Keratinocyte (primary cell): Measurements from ENCODE around the gene PDILT. TPM values are rescaled to one million over a fixed set of nuclear protein-coding genes. Genes with fewer than 3 reads are reported as not detected.

ENCODE experiments used
- DNase-seq: peaks from one replicate; pipeline ENCODE4 v3.0.0-alpha.2; 2011; ENCODE audit warnings: low read depth, missing footprints, low spot score
- FAIRE-seq: peaks from 2 replicates; lab custom pipeline; 2011; peaks lifted over from hg19 to GRCh38; lab: Jason Lieb, UNC
- H2AFZ ChIP-seq: 2 replicates; pipeline ENCODE4 v1.6.0; 2012; ENCODE audit warnings: low read length, control low read depth, inconsistent platforms; ENCODE audit not compliant: control insufficient read depth
- H3K27ac ChIP-seq: 2 replicates; pipeline ENCODE4 v1.5.1; 2011; ENCODE audit warnings: low read length; ENCODE audit not compliant: control insufficient read depth, insufficient read depth
- H3K27me3 ChIP-seq: 3 replicates; pipeline ENCODE4 v1.6.0; 2011; ENCODE audit warnings: low read length; ENCODE audit not compliant: control insufficient read depth, insufficient read depth; ENCODE audit errors: extremely low read depth
- H3K36me3 ChIP-seq, 2 experiments: 2 replicates in 1 of 2; 3 replicates in 1 of 2; pipeline ENCODE4 v1.5.1; 2011; ENCODE audit warnings: low read length in 2 of 2, mild to moderate bottlenecking in 1 of 2; ENCODE audit not compliant: control insufficient read depth in 2 of 2, insufficient read depth in 2 of 2; ENCODE audit errors: extremely low read depth in 1 of 2
- H3K4me1 ChIP-seq: 3 replicates; pipeline ENCODE4 v1.5.1; 2011; ENCODE audit warnings: low read length; ENCODE audit not compliant: control insufficient read depth, insufficient read depth; ENCODE audit errors: extremely low read depth
- H3K4me2 ChIP-seq: 3 replicates; pipeline ENCODE4 v1.6.0; 2011; ENCODE audit warnings: low read depth, low read length; ENCODE audit not compliant: control insufficient read depth, insufficient read depth; ENCODE audit errors: extremely low read depth
- H3K4me3 ChIP-seq, 3 experiments: fragments of 200-600 bp in 1 of 3; sonication (generic) in 1 of 3; 2 replicates in 2 of 3; 3 replicates in 1 of 3; pipeline ENCODE4 v1.5.1; 2011 to 2016; ENCODE audit warnings: low read length in 3 of 3, mild to moderate bottlenecking in 3 of 3, control low read depth in 2 of 3, inconsistent platforms in 1 of 3, low read depth in 1 of 3, mixed read lengths in 1 of 3, mixed run types in 1 of 3, moderate library complexity in 1 of 3; ENCODE audit not compliant: control insufficient read depth in 2 of 3, insufficient read depth in 2 of 3; ENCODE audit errors: extremely low read depth in 1 of 3
- H3K79me2 ChIP-seq: 2 replicates; pipeline ENCODE4 v1.6.0; 2012; ENCODE audit warnings: low read length; ENCODE audit not compliant: control insufficient read depth, insufficient read depth
- H3K9ac ChIP-seq: 3 replicates; pipeline ENCODE4 v1.6.0; 2011; ENCODE audit warnings: low read length; ENCODE audit not compliant: control insufficient read depth, insufficient read depth; ENCODE audit errors: extremely low read depth
- H3K9me1 ChIP-seq: 3 replicates; pipeline ENCODE4 v1.6.0; 2011; ENCODE audit warnings: low read length; ENCODE audit not compliant: control insufficient read depth, insufficient read depth; ENCODE audit errors: extremely low read depth
- H3K9me3 ChIP-seq: 2 replicates; pipeline ENCODE4 v1.5.1; 2012; ENCODE audit warnings: low read depth, low read length; ENCODE audit not compliant: control insufficient read depth
- H4K20me1 ChIP-seq: 3 replicates; pipeline ENCODE4 v1.6.0; 2011; ENCODE audit warnings: low read length; ENCODE audit not compliant: control insufficient read depth, insufficient read depth; ENCODE audit errors: extremely low read depth
- CTCF ChIP-seq, 3 experiments: IDR thresholded peaks in 1 of 3; conservative IDR thresholded peaks in 1 of 3; optimal IDR thresholded peaks in 1 of 3; 2 replicates in 2 of 3; 3 replicates in 1 of 3; pipeline versions ENCODE3 to v1.5.1; 2011; ENCODE audit warnings: low read length in 3 of 3, mild to moderate bottlenecking in 3 of 3, moderate library complexity in 2 of 3, control low read depth in 1 of 3, inconsistent platforms in 1 of 3; ENCODE audit not compliant: insufficient read depth in 2 of 3; ENCODE audit errors: extremely low read depth in 1 of 3
- EZH2 ChIP-seq: IDR thresholded peaks from one replicate; pipeline ENCODE4 v1.6.1; 2012; ENCODE audit warnings: inconsistent platforms, mild to moderate bottlenecking, low read length, moderate library complexity
- dilution Hi-C: fragments of 300-500 bp; cut with MboI; formaldehyde crosslinking; loops from one replicate; pipeline ENCODE4 v1.7.0; 2020; ENCODE audit warnings: low sequenced_read_pairs; ENCODE audit not compliant: extremely low pct_ligation_motif_present
- polyA plus RNA-seq, 5 experiments: library from polyadenylated mRNA; depleted of rRNA in 3 of 5; stranded (reverse) in 3 of 5; stranded (forward) in 1 of 5; unstranded in 1 of 5; fragments of >200 nt; gene quantifications; 1 replicate in 1 of 5; 2 replicates in 3 of 5; 3 replicates in 1 of 5; pipeline versions ENCODE4 v1.2.1 to v1.2.3, GENCODE V29; 2011 to 2012; ENCODE audit warnings: missing spikeins in 2 of 5, low read depth in 1 of 5, low replicate concordance in 1 of 5

Gene PDILT
- polyA plus RNA-seq, 1 donor (not counting 4 experiments of a cell fraction or from before 2014, with no cell fraction given): not detected

DNA sequence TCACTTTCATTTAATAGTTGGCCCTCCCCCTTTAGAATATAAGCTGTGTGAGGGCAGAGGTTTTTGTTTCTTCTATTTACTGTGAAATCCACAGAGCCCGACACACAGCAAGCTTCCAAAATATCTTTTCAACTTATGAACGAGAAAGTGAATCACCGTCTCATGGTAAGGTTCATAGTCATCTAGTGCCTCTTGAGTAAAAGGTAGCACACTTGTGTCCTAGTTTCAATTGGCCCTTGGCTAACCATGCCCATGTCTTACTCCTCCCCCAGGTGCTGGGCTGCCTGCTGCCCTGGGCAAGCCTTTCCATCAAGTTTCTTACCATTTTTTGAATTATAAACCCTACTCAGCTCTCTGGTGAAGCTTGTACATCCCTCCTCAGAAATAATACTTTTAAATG lies 64.8 kb downstream of the PDILT start:
- Histone ChIP-seq H3K27ac (no peak overlapping the region), H2AFZ (no peak overlapping the region), H3K9ac (no peak overlapping the region), H3K4me2 (no peak overlapping the region), H3K4me3 (no peak overlapping the region), H4K20me1 (no peaks in the 10 kb centered on the region), H3K36me3 (no peaks in the 10 kb centered on the region), H3K79me2 (no peaks in the 10 kb centered on the region), H3K9me3 (no peaks in the 10 kb centered on the region), H3K4me1 (no peaks in the 10 kb centered on the region), H3K27me3 (no peaks in the 10 kb centered on the region), H3K9me1 (no peaks in the 10 kb centered on the region)
- FAIRE-seq (no peak), DNase-seq (no peak)
- dilution Hi-C loops: no loop called here
- no peak for TF ChIP-seq CTCF (optimal IDR thresholded peaks at IDR 0.05 in 1 of 3, IDR thresholded peaks at IDR 0.05 in 1 of 3, conservative IDR thresholded peaks at IDR 0.05 in 1 of 3; ENCODE audit: extremely low read depth in 1 of 3, insufficient read depth in 2 of 3, low read length in 3 of 3)

DNA sequence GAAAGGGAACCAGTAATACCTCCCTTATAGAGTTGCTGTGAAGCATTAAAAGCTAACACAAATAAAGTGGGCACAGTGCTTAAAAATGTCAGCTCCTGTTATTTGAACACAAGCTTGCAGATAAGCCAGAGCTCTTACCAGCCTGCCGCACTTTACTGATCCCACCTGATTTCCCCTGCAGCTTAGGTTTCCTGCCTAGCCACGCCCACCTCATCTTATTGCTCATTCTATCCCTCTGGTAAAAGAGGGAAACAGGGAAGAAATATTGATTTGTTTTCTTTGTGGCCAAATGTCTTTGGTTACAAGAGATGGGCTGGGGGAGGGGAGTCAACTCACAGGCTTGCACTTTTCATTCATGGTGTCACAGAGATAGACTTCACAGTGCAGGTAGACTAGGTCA lies 67.6 kb downstream of the PDILT start:
- DNase-seq (no peak), FAIRE-seq (no peak)
- Histone ChIP-seq H3K79me2 (no peaks in the 10 kb centered on the region), H3K9ac (no peak overlapping the region), H3K4me2 (no peak overlapping the region), H3K9me1 (no peaks in the 10 kb centered on the region), H3K27ac (no peak overlapping the region), H3K4me3 (no peak overlapping the region), H3K9me3 (no peaks in the 10 kb centered on the region), H3K4me1 (no peaks in the 10 kb centered on the region), H2AFZ (no peak overlapping the region), H4K20me1 (no peaks in the 10 kb centered on the region), H3K27me3 (no peaks in the 10 kb centered on the region), H3K36me3 (no peaks in the 10 kb centered on the region)
- dilution Hi-C loops: no loop called here
- no peak for TF ChIP-seq CTCF (optimal IDR thresholded peaks at IDR 0.05 in 1 of 3, IDR thresholded peaks at IDR 0.05 in 1 of 3, conservative IDR thresholded peaks at IDR 0.05 in 1 of 3; ENCODE audit: extremely low read depth in 1 of 3, insufficient read depth in 2 of 3, low read length in 3 of 3)
- TF ChIP-seq EZH2: no peak
